HG03565 (cell line): Measurements from ENCODE around the gene SLC1A3.

ENCODE experiments used
- ATAC-seq: cut with Tn5 transposase; IDR thresholded peaks from one replicate; pipeline ENCODE4 v1.9.1; 2021; ENCODE audit warnings: mild to moderate bottlenecking, moderate library complexity; ENCODE audit not compliant: unreplicated experiment

Gene SLC1A3

GRCh38 chr5:36654564-36654963 lies 48.2 kb downstream of the SLC1A3 start:
- no peak for ATAC-seq

DNA sequence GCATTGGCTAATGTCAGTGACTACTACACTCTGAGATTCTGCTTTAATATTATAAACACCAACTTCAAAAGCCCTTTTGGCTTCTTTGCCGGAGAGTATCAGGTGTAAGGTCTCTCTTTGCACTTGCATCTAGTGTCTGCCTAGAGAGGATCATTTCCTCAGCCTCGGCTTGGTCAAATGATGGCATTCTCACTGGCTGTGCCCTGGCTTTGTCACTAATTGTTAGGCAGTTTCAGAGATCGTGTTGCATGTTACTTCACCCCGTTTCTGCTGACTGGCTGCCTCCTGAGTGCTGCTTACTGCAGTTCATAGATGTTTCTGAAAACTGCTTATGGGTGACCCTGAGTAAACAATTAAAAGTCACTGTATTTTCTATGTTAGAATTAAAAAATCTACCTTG lies 48.8 kb downstream of the SLC1A3 start:
- ATAC-seq, result no peak

GRCh38 chr5:36656556-36656955 lies 50.1 kb downstream of the SLC1A3 start:
- no peak for ATAC-seq

GRCh38 chr5:36657563-36657995 lies 51.2 kb downstream of the SLC1A3 start:
- ATAC-seq, result no peak

GRCh38 chr5:36658038-36658756 lies 51.8 kb downstream of the SLC1A3 start:
- no peak for ATAC-seq

DNA sequence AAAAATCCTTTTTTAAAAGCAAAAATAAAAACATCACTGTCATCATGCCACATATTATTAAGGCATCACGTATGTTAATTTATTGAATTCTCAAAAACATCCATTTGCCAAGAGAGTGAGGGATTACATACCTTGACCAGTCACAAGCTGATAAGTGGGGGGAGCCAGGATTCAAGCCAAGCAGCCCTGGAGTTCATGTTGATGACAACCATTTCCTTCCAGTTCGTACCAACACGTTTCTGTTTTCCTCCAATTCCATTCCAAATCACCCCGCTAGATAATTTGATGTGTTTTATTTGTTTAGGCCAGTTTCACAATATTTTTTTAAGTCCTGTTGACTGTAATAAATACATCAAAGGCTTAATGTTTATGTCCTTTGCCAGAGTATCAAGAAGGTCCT lies 53.0 kb downstream of the SLC1A3 start:
- ATAC-seq, result no peak

GRCh38 chr5:36660397-36661049 lies 54.1 kb downstream of the SLC1A3 start:
- no peak for ATAC-seq

DNA sequence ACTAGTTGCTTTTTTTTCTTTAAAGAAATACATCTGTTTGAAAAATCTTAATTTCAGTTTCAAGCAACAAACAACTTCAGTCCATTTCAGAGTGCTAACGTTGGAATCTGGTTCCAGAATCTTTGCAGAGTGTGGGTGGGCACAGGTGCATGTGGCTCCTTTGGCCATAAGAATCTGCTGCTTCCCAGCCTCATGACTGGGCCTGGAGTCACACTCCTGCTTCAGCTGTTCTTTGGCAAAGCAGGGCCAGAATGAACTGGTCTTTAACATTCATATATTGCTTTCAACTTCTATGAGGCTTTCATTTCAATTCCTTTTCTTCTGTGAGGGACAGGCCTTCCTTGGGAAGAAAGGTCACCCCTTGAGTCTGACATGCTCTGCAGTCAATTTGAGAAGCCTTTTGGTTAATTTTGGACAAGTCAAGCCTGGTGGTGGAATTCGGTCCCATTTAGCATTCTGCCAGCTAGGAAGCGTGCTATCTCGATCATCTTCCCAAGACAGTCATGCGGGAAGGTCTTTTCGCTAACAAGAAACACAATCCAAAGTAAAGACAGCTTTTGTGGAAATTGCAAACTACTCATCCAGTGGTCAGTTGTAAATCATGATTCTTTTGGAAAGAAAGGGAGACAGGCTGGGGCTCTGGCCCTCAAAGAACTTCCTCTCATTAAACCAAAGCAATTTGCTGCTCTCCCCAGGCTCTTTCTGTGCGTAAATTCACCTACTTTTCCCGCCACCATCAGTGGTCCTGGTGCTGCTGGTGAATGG lies 55.2 kb downstream of the SLC1A3 start:
- no peak for ATAC-seq

- no peak for ATAC-seq
Measured at GRCh38 chr5:36662291-36662851, 56.0 kb downstream of the SLC1A3 start.

GRCh38 chr5:36664766-36665165 lies 58.4 kb downstream of the SLC1A3 start:
- no peak for ATAC-seq

- no peak for ATAC-seq
Measured at GRCh38 chr5:36665628-36666027, 59.2 kb downstream of the SLC1A3 start.

DNA sequence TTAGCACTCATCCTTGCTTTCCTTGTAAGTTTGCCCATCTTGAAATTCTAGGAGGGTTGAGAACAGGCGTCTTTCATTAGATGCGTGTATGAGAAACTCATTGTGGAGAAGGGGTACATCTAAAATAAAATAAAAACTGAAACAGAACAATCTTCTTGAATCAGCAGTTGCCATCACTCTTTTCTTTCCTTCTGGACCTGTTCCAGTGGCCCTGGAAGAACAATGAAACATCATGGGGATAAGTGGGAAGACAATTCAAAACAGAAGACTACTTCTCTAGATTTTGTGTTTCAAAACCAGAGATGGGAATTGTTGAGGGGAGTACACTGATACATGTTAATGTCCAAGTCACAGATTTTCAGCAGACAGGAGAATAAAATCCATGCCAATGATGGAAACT lies 59.9 kb downstream of the SLC1A3 start:
- no peak for ATAC-seq

- no peak for ATAC-seq
Measured at GRCh38 chr5:36666986-36667385, 60.6 kb downstream of the SLC1A3 start.

DNA sequence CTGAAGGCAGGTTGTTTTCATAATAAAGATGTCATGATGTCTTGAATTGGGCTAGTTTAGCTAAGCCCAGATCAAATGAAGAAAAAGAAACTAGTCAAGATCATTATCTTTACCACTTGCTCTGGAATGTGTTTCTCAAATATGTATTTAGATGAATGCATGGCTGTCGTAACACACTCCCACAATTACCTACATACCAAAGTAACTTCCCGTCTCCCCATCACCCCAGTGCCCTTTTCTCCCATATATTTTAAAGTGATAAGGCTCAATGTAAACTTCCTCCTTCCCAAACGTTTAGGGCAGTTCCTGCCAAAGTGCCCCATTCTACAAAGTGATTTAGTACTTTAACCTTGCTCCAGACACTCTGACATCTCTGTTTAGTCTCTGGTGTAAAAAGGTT lies 61.4 kb downstream of the SLC1A3 start:
- ATAC-seq, result no peak

GRCh38 chr5:36669015-36669651 lies 62.7 kb downstream of the SLC1A3 start:
- ATAC-seq, result no peak

- ATAC-seq, result no peak
Measured at GRCh38 chr5:36670548-36670947, 64.1 kb downstream of the SLC1A3 start.

GRCh38 chr5:36675282-36675681 lies 68.9 kb downstream of the SLC1A3 start:
- ATAC-seq, result no peak

- no peak for ATAC-seq
Measured at GRCh38 chr5:36679221-36679989, 73.0 kb downstream of the SLC1A3 start.

- ATAC-seq, result no peak
Measured at GRCh38 chr5:36680066-36680465, 73.7 kb downstream of the SLC1A3 start.

DNA sequence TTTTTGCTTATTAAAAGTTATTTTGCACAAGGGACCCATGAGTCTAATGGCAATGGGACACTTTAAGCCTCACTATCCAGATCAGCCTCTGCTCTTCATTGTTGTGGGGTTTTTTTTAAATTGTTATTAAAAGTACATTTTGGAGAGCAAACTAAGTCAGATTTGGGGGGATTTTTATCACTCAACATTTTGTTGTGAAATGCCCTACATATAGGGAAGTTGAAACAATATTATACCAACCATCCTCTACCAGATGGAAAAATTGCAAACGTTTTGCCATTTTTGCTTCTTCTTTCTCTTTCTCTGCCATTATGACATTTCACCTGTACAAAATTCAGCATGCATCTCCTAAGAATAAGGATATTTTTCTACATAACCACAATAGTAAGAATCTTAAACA lies 75.3 kb downstream of the SLC1A3 start:
- no peak for ATAC-seq
